GM12878 (cell line): ENCODE data around the gene PORCN. TPM values are rescaled to one million over a fixed set of nuclear protein-coding genes. Genes with fewer than 3 reads are reported as not detected.

ENCODE experiments used
- ATAC-seq: fragments of 200-7000 bp; cut with Tn5 transposase; 3 replicates; pipeline ENCODE4 v1.9.1; 2020; ENCODE audit warnings: mild to moderate bottlenecking, moderate library complexity
- BruUV-seq: library from RNA; stranded (reverse); fragments of 400-500 nt; replicated peaks from 2 replicates; lab custom pipeline; 2021; lab: Mats Ljungman, UMichigan
- CTCF ChIA-PET: fragments of 300-600 bp; sonication (Branson Sonifier 250); formaldehyde crosslinking; extraction: SDS; loops from one replicate; lab custom pipeline; 2021; ENCODE audit warnings: inconsistent platforms; lab: Yijun Ruan, JAX
- POLR2A ChIA-PET: fragments of 350-600 bp; formaldehyde crosslinking; extraction: SDS; loops from one replicate; lab custom pipeline; 2021; ENCODE audit warnings: inconsistent platforms; lab: Charles Lee
- RAD21 ChIA-PET: fragments of 300-600 bp; sonication (Branson Sonifier 250); formaldehyde crosslinking; loops from one replicate; lab custom pipeline; 2023; ENCODE audit warnings: antibody characterized with exemption; ENCODE audit not compliant: unreplicated experiment; lab: Charles Lee
- SMC1A ChIA-PET: fragments of 300-600 bp; sonication (Branson Sonifier 250); formaldehyde crosslinking; loops from one replicate; lab custom pipeline; 2023; ENCODE audit not compliant: unreplicated experiment, uncharacterized antibody; lab: Charles Lee
- DNase-seq: peaks from one replicate; pipeline ENCODE4 v3.0.0-alpha.2; 2011; ENCODE audit warnings: low read depth, low spot score
- FAIRE-seq: peaks from 3 replicates; lab custom pipeline; 2011; peaks lifted over from hg19 to GRCh38; lab: Jason Lieb, UNC
- H2AFZ ChIP-seq: 2 replicates; pipeline ENCODE4 v1.6.0; 2011; ENCODE audit warnings: low read depth, low read length, control low read depth; ENCODE audit not compliant: control insufficient read depth
- H3K27ac ChIP-seq: 2 replicates; pipeline ENCODE4 v1.5.1; 2011; ENCODE audit warnings: control low read depth; ENCODE audit not compliant: control insufficient read depth, insufficient read depth
- H3K27me3 ChIP-seq, 2 experiments: replicated peaks in 1 of 2; 2 replicates each; pipeline versions ENCODE4 v1.6.0 to v1.6.1; 2011; ENCODE audit warnings: low read length in 1 of 2; ENCODE audit not compliant: control insufficient read depth in 2 of 2, insufficient read depth in 2 of 2
- H3K36me3 ChIP-seq, 2 experiments: 2 replicates each; pipeline ENCODE4 v1.5.1; 2011; ENCODE audit warnings: low read length in 1 of 2; ENCODE audit not compliant: control insufficient read depth in 2 of 2, insufficient read depth in 2 of 2
- H3K4me1 ChIP-seq: 2 replicates; pipeline ENCODE4 v1.6.1; 2011; ENCODE audit warnings: mild to moderate bottlenecking, low read length, moderate library complexity, mixed read lengths; ENCODE audit not compliant: control insufficient read depth, insufficient read depth
- H3K4me2 ChIP-seq: 2 replicates; pipeline ENCODE4 v1.6.0; 2011; ENCODE audit warnings: control low read depth; ENCODE audit not compliant: control insufficient read depth, insufficient read depth
- H3K4me3 ChIP-seq: fragments of 200-600 bp; sonication (generic); 2 replicates; pipeline ENCODE4 v1.5.1; 2016
- H3K79me2 ChIP-seq: 2 replicates; pipeline ENCODE4 v1.6.0; 2011; ENCODE audit warnings: low read length; ENCODE audit not compliant: control insufficient read depth, insufficient read depth
- H3K9ac ChIP-seq: 2 replicates; pipeline ENCODE4 v1.8.0; 2011; ENCODE audit warnings: low read length, control low read depth, mixed read lengths; ENCODE audit not compliant: control insufficient read depth, insufficient read depth
- H3K9me3 ChIP-seq: replicated peaks from 3 replicates; pipeline ENCODE4 v1.5.1; 2011; ENCODE audit warnings: mild to moderate bottlenecking, low read length; ENCODE audit not compliant: control insufficient read depth, insufficient read depth
- H4K20me1 ChIP-seq: 2 replicates; pipeline ENCODE4 v1.6.0; 2011; ENCODE audit not compliant: control insufficient read depth, insufficient read depth
- ASH2L ChIP-seq: fragments of 300-600, 200-600 bp; sonication (generic); IDR thresholded peaks from 2 replicates; pipeline ENCODE4 v1.6.1; 2017; ENCODE audit warnings: low read depth, mild to moderate bottlenecking, borderline replicate concordance
- BCL3 ChIP-seq: IDR thresholded peaks from 2 replicates; pipeline ENCODE4 v1.6.1; 2011; ENCODE audit warnings: borderline replicate concordance, low read depth, mild to moderate bottlenecking, moderate library complexity, low read length; ENCODE audit not compliant: insufficient read depth, poor library complexity, severe bottlenecking
- KLF5 ChIP-seq: fragments of 450-650 bp; IDR thresholded peaks from 2 replicates; pipeline ENCODE4 v1.6.1; 2014; ENCODE audit warnings: mild to moderate bottlenecking; ENCODE audit not compliant: partially characterized antibody
- MLLT1 ChIP-seq: fragments of 450-650 bp; IDR thresholded peaks from 2 replicates; pipeline ENCODE4 v1.6.1; 2016; ENCODE audit warnings: mild to moderate bottlenecking
- NFIC ChIP-seq: IDR thresholded peaks from 2 replicates; pipeline ENCODE4 v1.6.1; 2012; ENCODE audit warnings: low read depth, mild to moderate bottlenecking, inconsistent platforms, low read length, moderate library complexity
- NR2F1 ChIP-seq: fragments of 450-650 bp; conservative IDR thresholded peaks from 2 replicates; pipeline ENCODE4 v1.6.1; 2017; ENCODE audit warnings: mild to moderate bottlenecking
- PAX8 ChIP-seq: fragments of 450-650 bp; IDR thresholded peaks from 2 replicates; pipeline ENCODE4 v1.6.1; 2017; ENCODE audit warnings: mild to moderate bottlenecking, moderate library complexity
- PRDM15 ChIP-seq: fragments of 450-650 bp; formaldehyde crosslinking; IDR thresholded peaks from 2 replicates; pipeline ENCODE4 v1.4.0; 2020; ENCODE audit warnings: mild to moderate bottlenecking, moderate library complexity
- SREBF1 ChIP-seq: IDR thresholded peaks from 2 replicates; pipeline ENCODE4 v1.6.1; 2012; ENCODE audit warnings: mild to moderate bottlenecking, low read length
- SRF ChIP-seq, 2 experiments: IDR thresholded peaks; 2 replicates each; pipeline ENCODE4 v1.6.1; 2011; ENCODE audit warnings: low read depth in 2 of 2, low read length in 2 of 2, mild to moderate bottlenecking in 1 of 2, moderate library complexity in 1 of 2
- ZBTB40 ChIP-seq: fragments of 450-650 bp; IDR thresholded peaks from 2 replicates; pipeline ENCODE4 v1.6.1; 2016; ENCODE audit warnings: mild to moderate bottlenecking, moderate library complexity, borderline replicate concordance
- WGBS: methylation state at CpG from one replicate; pipeline ENCODE4 v1.1.6; 2016; ENCODE audit warnings: low lambda C conversion rate; ENCODE audit not compliant: insufficient replicate concordance, insufficient coverage; ENCODE audit errors: missing lambda C conversion rate; 5-methylcytosine and 5-hydroxymethylcytosine counted together
- in situ Hi-C: fragments of 300-500 bp; cut with MboI; formaldehyde crosslinking; loops from 9 replicates; pipeline ENCODE4 v1.14.3; 2018; ENCODE audit warnings: mixed read lengths
- intact Hi-C: fragments of 100-400 bp; cut with micrococcal nuclease; formaldehyde crosslinking; loops from one replicate; pipeline ENCODE4 v1.14.2; 2022; ENCODE audit not compliant: unreplicated experiment
- polyA plus RNA-seq, 11 experiments: library from polyadenylated mRNA; depleted of rRNA in 4 of 11; unstranded in 6 of 11; stranded (reverse) in 5 of 11; fragments of >200 nt; fragmentation: Nextera tagmentation in 4 of 11; fragmentation: Illumina TruSeq in 1 of 11; extraction: Ambion mirVana in 4 of 11; extraction: Trizol in 1 of 11; gene quantifications; 1 replicate in 1 of 11; 2 replicates in 10 of 11; pipeline versions ENCODE4 v1.2.1 to v1.2.3, GENCODE V29; 2011 to 2016; ENCODE audit warnings: inconsistent platforms in 2 of 11, missing spikeins in 2 of 11, low read depth in 1 of 11
- total RNA-seq, 4 experiments: library from RNA; depleted of rRNA in 3 of 4; stranded (reverse); fragments of >200 nt in 3 of 4; fragmentation: Illumina TruSeq in 1 of 4; extraction: Trizol in 1 of 4; gene quantifications; 2 replicates each; pipeline versions ENCODE4 v1.2.1 to v1.2.3, GENCODE V29; 2013 to 2021
- TF ChIP-seq, protein P1 (sequence below): IDR thresholded peaks from 2 replicates; pipeline ENCODE4 v1.6.1; 2011; ENCODE audit warnings: borderline replicate concordance, low read depth, mild to moderate bottlenecking, moderate library complexity, mixed read lengths, low read length; ENCODE audit not compliant: insufficient read depth; ENCODE audit errors: extremely low read length

Gene PORCN
- total and polyA plus RNA-seq, 10 of the 15 experiments (the other 5 are each of a cell fraction or from before 2014, with no cell fraction given): 0.27 to 21.0 (median 14.1) TPM

- FAIRE-seq: no peak
- TF ChIP-seq MLLT1: no peak
- TF ChIP-seq, protein P1, sequence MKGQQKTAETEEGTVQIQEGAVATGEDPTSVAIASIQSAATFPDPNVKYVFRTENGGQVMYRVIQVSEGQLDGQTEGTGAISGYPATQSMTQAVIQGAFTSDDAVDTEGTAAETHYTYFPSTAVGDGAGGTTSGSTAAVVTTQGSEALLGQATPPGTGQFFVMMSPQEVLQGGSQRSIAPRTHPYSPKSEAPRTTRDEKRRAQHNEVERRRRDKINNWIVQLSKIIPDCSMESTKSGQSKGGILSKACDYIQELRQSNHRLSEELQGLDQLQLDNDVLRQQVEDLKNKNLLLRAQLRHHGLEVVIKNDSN: no peak
- no peak for TF ChIP-seq ZBTB40
- TF ChIP-seq SREBF1: no peak
- no peak for TF ChIP-seq PAX8
- TF ChIP-seq NR2F1: no peak
- no peak for TF ChIP-seq PRDM15 (CRISPR knock-in tag)
- TF ChIP-seq ASH2L: no peak
- TF ChIP-seq KLF5: no peak
- TF ChIP-seq SRF (IDR thresholded peaks at IDR 0.05; ENCODE audit: low read depth in 2 of 2, low read length in 2 of 2): no peak
- no peak for TF ChIP-seq BCL3
- no peak for TF ChIP-seq NFIC
These were observed 30.0 kb upstream of the PORCN start for GRCh38 chrX:48478806-48479205.

More at GRCh38 chrX:48478806-48479205, 30.0 kb upstream of the PORCN start:
- SMC1A ChIA-PET: no interaction called here
- intact Hi-C loops: loop anchor here (10.0 kb wide), 1 partner anchor 416 kb away; the partner anchor contains the start of genes PQBP1 and TIMM17B
- H3K9me3 ChIP-seq: no peaks in the 10 kb centered on the region
- no peak overlapping the region for H3K4me3 ChIP-seq
- no peak overlapping the region; the same call in 1 of the 2 replicates for H3K4me2 ChIP-seq
- RAD21 ChIA-PET: no interaction called here
- WGBS: 31% methylated on average over 5 of the region's 5 CpGs
- peaks cover 0 to 2% of the 10 kb centered on the region in 2 experiments; a peak in 2 of 4 replicates for H3K36me3 ChIP-seq
- in situ Hi-C loops: no loop called here
- POLR2A ChIA-PET: no interaction called here
- no peak overlapping the region for H2AFZ ChIP-seq
- ATAC-seq: no peak
- CTCF ChIA-PET: no interaction called here
- DNase-seq: no peak
- H3K9ac ChIP-seq: no peak overlapping the region
- peaks cover 27% of the 10 kb centered on the region for H3K79me2 ChIP-seq
- H3K27ac ChIP-seq: no peak overlapping the region
- H3K27me3 ChIP-seq: no peaks in the 10 kb centered on the region
- H3K4me1 ChIP-seq: no peaks in the 10 kb centered on the region
- no TSS peak for BruUV-seq
- no peaks in the 10 kb centered on the region for H4K20me1 ChIP-seq
